ENCODE results near the gene MSL1. TPM values are rescaled to one million over a fixed set of nuclear protein-coding genes. Genes with fewer than 3 reads are reported as not detected.
A peak's percentile ranks its signal among the peaks of the same experiment; 100 is the strongest.

The MSL1 gene
- total and polyA plus RNA-seq, 2 of the 13 experiments (the other 11 are each of a cell fraction or from before 2014, with no cell fraction given), result 63.8 to 88.5 TPM

- TF ChIP-seq RAD21 (CRISPR knock-in tag; IDR thresholded peaks at IDR 0.05), result peak; percentile 49; the same call in 1 of the 2 replicates
- peak; percentile 48 for TF ChIP-seq AGO1 (IDR thresholded peaks at IDR 0.05; ENCODE audit: low read depth, low read length, poor library complexity, severe bottlenecking)
- peak; percentile 83 for TF ChIP-seq ZNF746 (CRISPR knock-in tag; IDR thresholded peaks at IDR 0.05)
- 0 out of 2 replicates have a peak, but pooled peaks have one; percentile 20 for TF ChIP-seq POGZ (CRISPR knock-in tag; IDR thresholded peaks at IDR 0.05)
- TF ChIP-seq NCOA2 (CRISPR knock-in tag; IDR thresholded peaks at IDR 0.05), result no peak
- peak; percentile 63; the same call in 1 of the 2 replicates for TF ChIP-seq POLR2AphosphoS5 (IDR thresholded peaks at IDR 0.05; ENCODE audit: low read depth, low read length)
- TF ChIP-seq SKI (IDR thresholded peaks at IDR 0.05; ENCODE audit: partially characterized antibody), result peak; percentile 37
- 0 out of 2 replicates have a peak, but pooled peaks have one; percentile 40 for TF ChIP-seq ZBED4 (CRISPR knock-in tag; IDR thresholded peaks at IDR 0.05; ENCODE audit: borderline replicate concordance)
- no peak for TF ChIP-seq PCBP1 (IDR thresholded peaks at IDR 0.05; ENCODE audit: borderline replicate concordance, low read depth, low read length)
- TF ChIP-seq KLF9 (CRISPR knock-in tag; IDR thresholded peaks at IDR 0.05; ENCODE audit: low read depth), result no peak; the same call in 1 of the 2 replicates
- no peak for TF ChIP-seq CBX2 (IDR thresholded peaks at IDR 0.05; ENCODE audit: low read depth, low read length)
- TF ChIP-seq CBX2 (CRISPR knock-in tag; IDR thresholded peaks at IDR 0.05; ENCODE audit: low read depth), result no peak
- no peak for TF ChIP-seq ZNF263 (CRISPR knock-in tag; IDR thresholded peaks at IDR 0.05)
- TF ChIP-seq CEBPG (CRISPR knock-in tag; IDR thresholded peaks at IDR 0.05), result peak; percentile 72
- peak; percentile 80 for TF ChIP-seq PATZ1 (CRISPR knock-in tag; IDR thresholded peaks at IDR 0.05)
- 0 out of 2 replicates have a peak, but pooled peaks have one; percentile 33 for TF ChIP-seq HBP1 (CRISPR knock-in tag; IDR thresholded peaks at IDR 0.05; ENCODE audit: low read depth)
- TF ChIP-seq GABPB1 (CRISPR knock-in tag; IDR thresholded peaks at IDR 0.05), result peak; percentile 65; the same call in 1 of the 2 replicates
- TF ChIP-seq ZNF143 (CRISPR knock-in tag; IDR thresholded peaks at IDR 0.05), result 0 out of 2 replicates have a peak, but pooled peaks have one; percentile 42
- 0 out of 2 replicates have a peak, but pooled peaks have one; percentile 62 for TF ChIP-seq ARNT2 (CRISPR knock-in tag; IDR thresholded peaks at IDR 0.05; ENCODE audit: low read depth)
- TF ChIP-seq RBFOX2 (IDR thresholded peaks at IDR 0.05; ENCODE audit: low read depth, low read length), result peak; percentile 89
Measured at GRCh38 chr17:40121181-40122135, at the start of gene MSL1 (continued).
